NCI-H748 treated with DMSO at 0.1 percent for 48 hours (cell line): Measurements from ENCODE around the gene PCBP4.

Source experiments
- DNase-seq: peaks from one replicate; lab custom pipeline; 2025; lab: John Stamatoyannopoulos, UW

PCBP4 gene

GRCh38 chr3:51971350-51971749 lies 4.1 kb upstream of the PCBP4 start:
- DNase-seq, result no peak

GRCh38 chr3:51970606-51971300 lies 3.5 kb upstream of the PCBP4 start:
- no peak for DNase-seq

- no peak for DNase-seq
These were observed 2.6 kb upstream of the PCBP4 start for GRCh38 chr3:51969841-51970240.

GRCh38 chr3:51968883-51969678 lies 1.8 kb upstream of the PCBP4 start:
- no peak for DNase-seq

GRCh38 chr3:51968170-51968775 lies 1.0 kb upstream of the PCBP4 start:
- no peak for DNase-seq

- DNase-seq, result no peak
These were observed 301 bp downstream of the PCBP4 start for GRCh38 chr3:51966922-51967383.

GRCh38 chr3:51966486-51966885 lies 768 bp downstream of the PCBP4 start:
- no peak for DNase-seq

- DNase-seq, result no peak
These were observed 1.2 kb downstream of the PCBP4 start for GRCh38 chr3:51966016-51966415.

GRCh38 chr3:51964521-51964920 lies 2.7 kb downstream of the PCBP4 start:
- DNase-seq, result no peak

GRCh38 chr3:51963951-51964451 lies 3.3 kb downstream of the PCBP4 start:
- no peak for DNase-seq

- DNase-seq, result no peak
These were observed 4.3 kb downstream of the PCBP4 start for GRCh38 chr3:51962854-51963530.

- DNase-seq, result no peak
These were observed 5.4 kb downstream of the PCBP4 start for GRCh38 chr3:51961602-51962569.

- no peak for DNase-seq
These were observed 6.2 kb downstream of the PCBP4 start for GRCh38 chr3:51961011-51961410.

GRCh38 chr3:51960386-51960785 lies 6.9 kb downstream of the PCBP4 start:
- no peak for DNase-seq

- no peak for DNase-seq
These were observed 7.6 kb downstream of the PCBP4 start for GRCh38 chr3:51959651-51960050.

- no peak for DNase-seq
These were observed 8.4 kb downstream of the PCBP4 start for GRCh38 chr3:51958603-51959521.

GRCh38 chr3:51957520-51958205 lies 9.6 kb downstream of the PCBP4 start:
- no peak for DNase-seq

GRCh38 chr3:51955893-51956770 lies 11.1 kb downstream of the PCBP4 start:
- no peak for DNase-seq
